Adrenal gland (tissue), 12 donors: Measurements from ENCODE around the gene MAGEA11. TPM values are rescaled to one million over a fixed set of nuclear protein-coding genes. Genes with fewer than 3 reads are reported as not detected.
"Not testable (repeated sequence)": the region's sequence is repeated elsewhere in the genome, so short reads cannot be mapped to it uniquely, and the experiment has no call there.

ENCODE experiments used
- DNase-seq, 7 donors: peaks; one replicate each; pipeline ENCODE4 v3.0.0-alpha.2; 2019 to 2020
- H3K27ac ChIP-seq, 5 donors: fragments of 200-600 bp; sonication (generic) in 4 of 5; 1 replicate in 3 of 5; 2 replicates in 2 of 5; pipeline versions ENCODE4 v1.5.1 to v1.8.0; 2016 to 2020; ENCODE audit warnings: mild to moderate bottlenecking in 1 of 5
- H3K27me3 ChIP-seq: fragments of 200-600 bp; 2 replicates; pipeline ENCODE4 v1.8.0; 2021
- H3K36me3 ChIP-seq, 2 donors: fragments of 200-600 bp; replicated peaks in 1 of 2; 1 replicate in 1 of 2; 2 replicates in 1 of 2; pipeline versions ENCODE4 v1.5.1 to v1.8.0; 2018 to 2022
- H3K4me1 ChIP-seq, 2 donors: fragments of 200-600 bp; replicated peaks in 1 of 2; 1 replicate in 1 of 2; 2 replicates in 1 of 2; pipeline versions ENCODE4 v1.5.1 to v1.8.0; 2018 to 2021
- H3K4me3 ChIP-seq, 4 donors: fragments of 200-600 bp; sonication (generic) in 3 of 4; one replicate each; pipeline ENCODE4 v1.5.1; 2016 to 2018
- H3K9me3 ChIP-seq, 3 donors: fragments of 200-600 bp; sonication (generic) in 1 of 3; replicated peaks in 1 of 3; 1 replicate in 2 of 3; 2 replicates in 1 of 3; pipeline versions ENCODE4 v1.5.1 to v1.8.0; 2016 to 2021
- CTCF ChIP-seq, 6 experiments: fragments of 450-650 bp in 4 of 6; fragments of 200-600 bp in 2 of 6; sonication (generic) in 1 of 6; IDR thresholded peaks; 1 replicate in 5 of 6; 2 replicates in 1 of 6; pipeline versions ENCODE4 v1.5.1 to v1.8.0; 2016 to 2021; ENCODE audit warnings: antibody characterized with exemption in 6 of 6, mild to moderate bottlenecking in 2 of 6, moderate library complexity in 1 of 6
- POLR2A ChIP-seq, 2 donors: fragments of 450-650 bp; IDR thresholded peaks; one replicate each; pipeline ENCODE4 v1.6.1; 2017; ENCODE audit warnings: antibody characterized with exemption in 2 of 2, mild to moderate bottlenecking in 2 of 2, moderate library complexity in 1 of 2
- WGBS, 4 donors: extraction: QIAGEN DNeasy Blood & Tissue Kit in 2 of 4; methylation state at CpG; one replicate each; pipeline versions ENCODE4 v1.1.5 to v1.1.7; 2013 to 2017; 5-methylcytosine and 5-hydroxymethylcytosine counted together
- intact Hi-C, 2 donors: fragments of 100-400 bp; cut with DNase I; formaldehyde crosslinking; loops; one replicate each; pipeline versions ENCODE4 v1.14.1 to v1.15.0; 2022 to 2023
- polyA plus RNA-seq, 3 donors: library from polyadenylated mRNA; stranded (reverse); fragments of 200-250 nt in 2 of 3; fragments of 350-450 nt in 1 of 3; fragmentation: Illumina TruSeq in 1 of 3; extraction: RNeasy Lipid Tissue Mini Kit (QIAGEN cat#74804) in 1 of 3; gene quantifications; one replicate each; pipeline ENCODE4 v1.2.3, GENCODE V29; 2013 to 2014
- total RNA-seq, 9 donors: library from RNA; depleted of rRNA in 4 of 9; stranded (reverse); fragments of >200 nt in 4 of 9; fragments of 120-200 nt in 1 of 9; fragmentation: NEBNext Ultra II Directional in 1 of 9; extraction: Animal tissue kit (Norgen Biotek cat#: 25700) in 1 of 9; gene quantifications; one replicate each; pipeline versions ENCODE4 v1.1.0 to v1.2.4, GENCODE V29; 2013 to 2023
- donor health status: healthy with polysubstance abuse.
- donor health status: Bipolar disorder and iron deficiency.
- donor health status: DM: yes; HTN: yes; CAD: no.
- donor health status: DM: no; HTN: no; CAD: no.
- donor health status: DM: no; HTN: no; CAD: no.
- donor health status: DM: yes; HTN: yes; CAD: no.

MAGEA11 gene
- total and polyA plus RNA-seq, 12 donors, result not detected

- intact Hi-C loops, result no loop called here
- 82 to 98% (median 89%) methylated on average over 3 of the region's 3 CpGs for WGBS, 4 donors
- Histone ChIP-seq H3K27ac (no peak overlapping the region), H3K4me1 (no peaks in the 10 kb centered on the region), H3K9me3 (no peaks in the 10 kb centered on the region), H3K36me3 (no peaks in the 10 kb centered on the region), H3K4me3 (no peak overlapping the region), H3K27me3 (no peaks in the 10 kb centered on the region)
- no peak for DNase-seq
- no peak for TF ChIP-seq POLR2A (IDR thresholded peaks at IDR 0.05)
Measured at GRCh38 chrX:149716632-149717031, 4.8 kb downstream of the MAGEA11 start.

GRCh38 chrX:149717803-149718202 is 5.9 kb downstream of the MAGEA11 start:
- DNase-seq, result no peak
- intact Hi-C loops, result no loop called here
- Histone ChIP-seq H3K36me3 (no peaks in the 10 kb centered on the region), H3K9me3 (no peaks in the 10 kb centered on the region), H3K27me3 (no peaks in the 10 kb centered on the region), H3K4me1 (no peaks in the 10 kb centered on the region), H3K27ac (no peak overlapping the region), H3K4me3 (no peak overlapping the region)
- TF ChIP-seq POLR2A (IDR thresholded peaks at IDR 0.05) (no peak), CTCF (IDR thresholded peaks at IDR 0.05) (no peak)
- 61 to 85% (median 66%) methylated on average over 5 of the region's 5 CpGs for WGBS, 4 donors

- WGBS, 4 donors, result 67 to 83% (median 68%) methylated on average over 1 of the region's 1 CpG
- no peaks in the 10 kb centered on the region for H3K36me3 ChIP-seq
Measured at GRCh38 chrX:149718757-149719156, 6.9 kb downstream of the MAGEA11 start.

GRCh38 chrX:149720021-149720689 is 8.3 kb downstream of the MAGEA11 start:
- no peak for DNase-seq
- H3K27me3 ChIP-seq, result no peaks in the 10 kb centered on the region
- WGBS, 4 donors, result 68 to 78% (median 71%) methylated on average over 16 to 19 of the region's 19 CpGs
- H3K4me1 ChIP-seq, result no peaks in the 10 kb centered on the region
- no peak overlapping the region for H3K4me3 ChIP-seq
- no peaks in the 10 kb centered on the region for H3K9me3 ChIP-seq
- TF ChIP-seq CTCF (IDR thresholded peaks at IDR 0.05), result no peak
- no peak for TF ChIP-seq POLR2A (IDR thresholded peaks at IDR 0.05)
- intact Hi-C loops, result no loop called here
- H3K27ac ChIP-seq, result no peak overlapping the region
- H3K36me3 ChIP-seq, result no peaks in the 10 kb centered on the region

More at GRCh38 chrX:149718757-149719156, 6.9 kb downstream of the MAGEA11 start:
- Histone ChIP-seq H3K27ac (no peak overlapping the region), H3K27me3 (no peaks in the 10 kb centered on the region), H3K9me3 (no peaks in the 10 kb centered on the region), H3K4me3 (no peak overlapping the region), H3K4me1 (no peaks in the 10 kb centered on the region)
- TF ChIP-seq CTCF (IDR thresholded peaks at IDR 0.05) (no peak), POLR2A (IDR thresholded peaks at IDR 0.05) (no peak)
- intact Hi-C loops, result no loop called here
- DNase-seq, result no peak

DNA sequence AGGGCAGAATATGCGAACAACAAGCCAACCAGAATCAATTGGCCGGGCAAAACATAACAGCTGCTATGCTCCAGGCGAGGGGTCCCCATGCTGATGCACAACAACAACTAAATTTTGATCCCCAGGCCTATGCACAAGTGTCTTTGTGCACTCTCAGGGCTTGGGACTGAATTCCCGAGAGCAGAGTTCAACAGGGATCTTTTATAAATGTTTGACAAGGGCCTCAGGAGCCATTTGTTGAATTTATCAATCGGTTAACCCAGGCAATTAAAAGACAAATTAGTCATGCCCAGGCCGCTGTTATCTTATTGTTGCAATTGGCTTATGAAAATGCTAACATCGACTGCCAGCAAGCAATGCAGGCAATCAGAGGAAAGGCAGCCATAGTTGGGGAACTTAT is 9.4 kb downstream of the MAGEA11 start:
- 67 to 69% (median 68%) methylated on average over 5 to 7 of the region's 7 CpGs for WGBS, 4 donors
- intact Hi-C loops, H3K4me3 ChIP-seq, H3K27ac ChIP-seq, H3K4me1 ChIP-seq, H3K36me3 ChIP-seq, DNase-seq, H3K9me3 ChIP-seq, H3K27me3 ChIP-seq: not testable (repeated sequence)
